Right atrium auricular region (tissue), 2 donors: ENCODE measurements around the gene AGAP1. TPM values are rescaled to one million over a fixed set of nuclear protein-coding genes. Genes with fewer than 3 reads are reported as not detected.
A peak's percentile ranks its signal among the peaks of the same experiment; 100 is the strongest.

Source experiments
- DNase-seq: peaks from one replicate; pipeline ENCODE4 v3.0.0-alpha.2; 2019; ENCODE audit warnings: low spot score
- H3K27ac ChIP-seq, 2 donors: fragments of 200-600 bp; sonication (generic); 1 replicate in 1 of 2; 2 replicates in 1 of 2; pipeline ENCODE4 v1.5.1; 2016 to 2019
- H3K27me3 ChIP-seq, 2 donors: fragments of 200-600 bp; sonication (generic); one replicate each; pipeline versions ENCODE4 v1.5.1 to v1.6.0; 2017 to 2019
- H3K36me3 ChIP-seq: fragments of 200-600 bp; sonication (generic); one replicate; pipeline ENCODE4 v1.5.1; 2016
- H3K4me1 ChIP-seq, 2 donors: fragments of 200-600 bp; sonication (generic); one replicate each; pipeline versions ENCODE4 v1.5.1 to v1.6.0; 2017 to 2019
- H3K4me3 ChIP-seq, 2 donors: fragments of 200-600 bp; sonication (generic); 1 replicate in 1 of 2; 2 replicates in 1 of 2; pipeline ENCODE4 v1.5.1; 2017 to 2019; ENCODE audit warnings: mild to moderate bottlenecking in 1 of 2, moderate library complexity in 1 of 2
- H3K9me3 ChIP-seq, 2 donors: fragments of 200-600 bp; sonication (generic); one replicate each; pipeline ENCODE4 v1.5.1; 2019
- total RNA-seq, 2 donors: library from RNA; depleted of rRNA; stranded (reverse); fragments of >200 nt; gene quantifications; one replicate each; pipeline ENCODE4 v1.1.0, GENCODE V29; 2016
- TF ChIP-seq, protein P1 (sequence below), 2 donors: fragments of 200-600 bp; sonication (generic); IDR thresholded peaks; one replicate each; pipeline ENCODE4 v1.5.1; 2019; ENCODE audit warnings: antibody characterized with exemption in 2 of 2

AGAP1 gene
- total RNA-seq, 2 donors from 2014 or later, result 11.6 to 17.2 TPM

DNA sequence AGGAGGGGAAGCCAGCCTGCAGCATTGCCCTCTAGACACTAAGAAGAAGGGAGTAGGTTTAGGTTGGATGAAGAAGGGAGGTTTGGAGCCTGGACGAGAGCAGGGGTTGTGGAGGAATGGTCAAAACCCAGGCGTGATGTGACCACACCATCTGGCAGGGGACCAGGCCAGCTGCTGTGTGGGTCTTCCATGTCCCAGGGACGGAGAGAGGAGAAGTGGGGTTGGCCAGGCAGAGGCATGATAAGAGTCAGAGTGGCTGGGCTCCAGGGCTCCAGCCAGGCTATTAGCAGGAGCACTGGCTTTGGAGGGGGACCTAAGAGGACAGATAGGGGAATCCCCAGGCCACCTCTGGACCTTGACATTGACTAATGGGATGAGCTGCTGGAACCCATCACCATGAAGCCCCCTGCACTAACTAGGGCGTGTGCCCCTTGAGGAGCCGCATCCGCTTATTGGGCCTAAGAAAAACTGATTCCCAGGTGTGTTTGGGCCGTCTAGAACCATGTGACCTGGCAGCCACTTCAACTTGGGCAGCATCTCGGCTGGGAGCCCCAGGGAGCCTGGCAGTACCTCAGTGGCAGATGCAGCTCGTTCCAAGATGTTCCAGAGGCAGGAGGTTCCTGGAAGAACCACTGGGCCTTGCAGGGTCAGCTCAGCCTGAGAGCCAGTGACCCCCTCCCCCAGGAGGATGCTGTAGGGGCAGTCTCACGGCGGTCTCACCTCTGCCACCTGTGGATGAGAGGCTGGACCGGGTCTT lies 235.1 kb downstream of the AGAP1 start:
- DNase-seq, result no peak

GRCh38 chr2:235729557-235729947 lies 235.7 kb downstream of the AGAP1 start:
- H3K4me1 ChIP-seq, result peaks cover 0 to 33% of the 10 kb centered on the region in 2 donors

More for the DNA sequence above, 235.1 kb downstream of the AGAP1 start:
- Histone ChIP-seq H3K27me3 (no peaks in the 10 kb centered on the region), H3K4me1 (peaks cover 0 to 38% of the 10 kb centered on the region in 2 donors), H3K4me3 (no peak overlapping the region), H3K27ac (peak overlapping the region in 1 of 2 donors; percentile 35), H3K9me3 (no peaks in the 10 kb centered on the region), H3K36me3 (no peaks in the 10 kb centered on the region)
- TF ChIP-seq, protein P1, sequence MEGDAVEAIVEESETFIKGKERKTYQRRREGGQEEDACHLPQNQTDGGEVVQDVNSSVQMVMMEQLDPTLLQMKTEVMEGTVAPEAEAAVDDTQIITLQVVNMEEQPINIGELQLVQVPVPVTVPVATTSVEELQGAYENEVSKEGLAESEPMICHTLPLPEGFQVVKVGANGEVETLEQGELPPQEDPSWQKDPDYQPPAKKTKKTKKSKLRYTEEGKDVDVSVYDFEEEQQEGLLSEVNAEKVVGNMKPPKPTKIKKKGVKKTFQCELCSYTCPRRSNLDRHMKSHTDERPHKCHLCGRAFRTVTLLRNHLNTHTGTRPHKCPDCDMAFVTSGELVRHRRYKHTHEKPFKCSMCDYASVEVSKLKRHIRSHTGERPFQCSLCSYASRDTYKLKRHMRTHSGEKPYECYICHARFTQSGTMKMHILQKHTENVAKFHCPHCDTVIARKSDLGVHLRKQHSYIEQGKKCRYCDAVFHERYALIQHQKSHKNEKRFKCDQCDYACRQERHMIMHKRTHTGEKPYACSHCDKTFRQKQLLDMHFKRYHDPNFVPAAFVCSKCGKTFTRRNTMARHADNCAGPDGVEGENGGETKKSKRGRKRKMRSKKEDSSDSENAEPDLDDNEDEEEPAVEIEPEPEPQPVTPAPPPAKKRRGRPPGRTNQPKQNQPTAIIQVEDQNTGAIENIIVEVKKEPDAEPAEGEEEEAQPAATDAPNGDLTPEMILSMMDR (IDR thresholded peaks at IDR 0.05), result no peak

GRCh38 chr2:235730115-235730514 lies 236.3 kb downstream of the AGAP1 start:
- H3K36me3 ChIP-seq, result no peaks in the 10 kb centered on the region
- H3K27me3 ChIP-seq, result no peaks in the 10 kb centered on the region
- peaks cover 0 to 28% of the 10 kb centered on the region in 2 donors for H3K4me1 ChIP-seq
- no peak overlapping the region for H3K27ac ChIP-seq
- no peak for DNase-seq
- TF ChIP-seq, protein P1 (IDR thresholded peaks at IDR 0.05), result no peak
- no peak overlapping the region for H3K4me3 ChIP-seq
- H3K9me3 ChIP-seq, result no peaks in the 10 kb centered on the region

More at GRCh38 chr2:235729557-235729947, 235.7 kb downstream of the AGAP1 start:
- Histone ChIP-seq H3K27ac (peak overlapping the region in 1 of 2 donors; percentile 35), H3K4me3 (no peak overlapping the region), H3K27me3 (no peaks in the 10 kb centered on the region), H3K9me3 (no peaks in the 10 kb centered on the region), H3K36me3 (no peaks in the 10 kb centered on the region)
- DNase-seq, result no peak
- TF ChIP-seq, protein P1 (IDR thresholded peaks at IDR 0.05), result no peak

GRCh38 chr2:235733761-235734160 lies 239.9 kb downstream of the AGAP1 start:
- H3K27me3 ChIP-seq, result no peaks in the 10 kb centered on the region
- DNase-seq, result no peak
- H3K27ac ChIP-seq, result peak overlapping the region in 1 of 2 donors; percentile 66
- TF ChIP-seq, protein P1 (IDR thresholded peaks at IDR 0.05), result no peak
- H3K4me1 ChIP-seq, result peaks cover 0 to 10% of the 10 kb centered on the region in 2 donors
- no peaks in the 10 kb centered on the region for H3K9me3 ChIP-seq
- H3K36me3 ChIP-seq, result no peaks in the 10 kb centered on the region
- H3K4me3 ChIP-seq, result no peak overlapping the region

- Histone ChIP-seq H3K4me1 (peaks cover 0 to 6% of the 10 kb centered on the region in 2 donors), H3K27ac (peak overlapping the region; percentile 38 to 66), H3K36me3 (no peaks in the 10 kb centered on the region), H3K9me3 (no peaks in the 10 kb centered on the region), H3K27me3 (no peaks in the 10 kb centered on the region), H3K4me3 (peak overlapping the region in 1 of 2 donors; percentile 8)
- DNase-seq, result no peak
- TF ChIP-seq, protein P1 (IDR thresholded peaks at IDR 0.05), result no peak
Measured at GRCh38 chr2:235734168-235734567, 240.3 kb downstream of the AGAP1 start.
